Stomach (tissue), 4 donors: ENCODE results near the gene CCDC93.

Source experiments
- EP300 ChIP-seq: sonication (generic); formaldehyde crosslinking; IDR thresholded peaks from one replicate; pipeline ENCODE4 v1.6.1; 2017; ENCODE audit warnings: antibody characterized with exemption
- POLR2A ChIP-seq, 4 donors: fragments of 450-650 bp; IDR thresholded peaks; one replicate each; pipeline ENCODE4 v1.6.1; 2016; ENCODE audit warnings: antibody characterized with exemption in 4 of 4, control low read depth in 2 of 4, mild to moderate bottlenecking in 1 of 4, moderate library complexity in 1 of 4
- POLR2AphosphoS5 ChIP-seq, 3 donors: sonication (generic); formaldehyde crosslinking; IDR thresholded peaks; one replicate each; pipeline ENCODE4 v1.6.1; 2016; ENCODE audit warnings: antibody characterized with exemption in 3 of 3
- TF ChIP-seq, protein P1 (sequence below), 7 experiments: fragments of 450-650 bp in 4 of 7; fragments of 200-600 bp in 3 of 7; sonication (generic) in 3 of 7; IDR thresholded peaks; one replicate each; pipeline ENCODE4 v1.5.1; 2016 to 2019; ENCODE audit warnings: antibody characterized with exemption in 7 of 7, control low read depth in 2 of 7, mild to moderate bottlenecking in 1 of 7

- TF ChIP-seq, protein P1, sequence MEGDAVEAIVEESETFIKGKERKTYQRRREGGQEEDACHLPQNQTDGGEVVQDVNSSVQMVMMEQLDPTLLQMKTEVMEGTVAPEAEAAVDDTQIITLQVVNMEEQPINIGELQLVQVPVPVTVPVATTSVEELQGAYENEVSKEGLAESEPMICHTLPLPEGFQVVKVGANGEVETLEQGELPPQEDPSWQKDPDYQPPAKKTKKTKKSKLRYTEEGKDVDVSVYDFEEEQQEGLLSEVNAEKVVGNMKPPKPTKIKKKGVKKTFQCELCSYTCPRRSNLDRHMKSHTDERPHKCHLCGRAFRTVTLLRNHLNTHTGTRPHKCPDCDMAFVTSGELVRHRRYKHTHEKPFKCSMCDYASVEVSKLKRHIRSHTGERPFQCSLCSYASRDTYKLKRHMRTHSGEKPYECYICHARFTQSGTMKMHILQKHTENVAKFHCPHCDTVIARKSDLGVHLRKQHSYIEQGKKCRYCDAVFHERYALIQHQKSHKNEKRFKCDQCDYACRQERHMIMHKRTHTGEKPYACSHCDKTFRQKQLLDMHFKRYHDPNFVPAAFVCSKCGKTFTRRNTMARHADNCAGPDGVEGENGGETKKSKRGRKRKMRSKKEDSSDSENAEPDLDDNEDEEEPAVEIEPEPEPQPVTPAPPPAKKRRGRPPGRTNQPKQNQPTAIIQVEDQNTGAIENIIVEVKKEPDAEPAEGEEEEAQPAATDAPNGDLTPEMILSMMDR (IDR thresholded peaks at IDR 0.05), result no peak
- TF ChIP-seq POLR2A (IDR thresholded peaks at IDR 0.05) (no peak), POLR2AphosphoS5 (IDR thresholded peaks at IDR 0.05) (no peak), EP300 (no peak)
Observed at GRCh38 chr2:117944816-117945215, 69.1 kb downstream of the CCDC93 start.
